Measurements from ENCODE around the gene KRT82.

- TF ChIP-seq POLR2A (IDR thresholded peaks at IDR 0.05) (no peak), CTCF (IDR thresholded peaks at IDR 0.05) (no peak), EP300 (IDR thresholded peaks at IDR 0.05) (no peak)
These were observed 11.2 kb downstream of the KRT82 start for GRCh38 chr12:52394836-52395405.

All from stomach (tissue), 4 donors.